NCI-H345 treated with DMSO at 0.1 percent for 48 hours (cell line): ENCODE data around the gene BTD.

Experiments used
- DNase-seq: peaks from one replicate; lab custom pipeline; 2025; ENCODE audit not compliant: unreplicated experiment; lab: John Stamatoyannopoulos, UW

Gene BTD, protein sequence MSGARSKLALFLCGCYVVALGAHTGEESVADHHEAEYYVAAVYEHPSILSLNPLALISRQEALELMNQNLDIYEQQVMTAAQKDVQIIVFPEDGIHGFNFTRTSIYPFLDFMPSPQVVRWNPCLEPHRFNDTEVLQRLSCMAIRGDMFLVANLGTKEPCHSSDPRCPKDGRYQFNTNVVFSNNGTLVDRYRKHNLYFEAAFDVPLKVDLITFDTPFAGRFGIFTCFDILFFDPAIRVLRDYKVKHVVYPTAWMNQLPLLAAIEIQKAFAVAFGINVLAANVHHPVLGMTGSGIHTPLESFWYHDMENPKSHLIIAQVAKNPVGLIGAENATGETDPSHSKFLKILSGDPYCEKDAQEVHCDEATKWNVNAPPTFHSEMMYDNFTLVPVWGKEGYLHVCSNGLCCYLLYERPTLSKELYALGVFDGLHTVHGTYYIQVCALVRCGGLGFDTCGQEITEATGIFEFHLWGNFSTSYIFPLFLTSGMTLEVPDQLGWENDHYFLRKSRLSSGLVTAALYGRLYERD

DNA sequence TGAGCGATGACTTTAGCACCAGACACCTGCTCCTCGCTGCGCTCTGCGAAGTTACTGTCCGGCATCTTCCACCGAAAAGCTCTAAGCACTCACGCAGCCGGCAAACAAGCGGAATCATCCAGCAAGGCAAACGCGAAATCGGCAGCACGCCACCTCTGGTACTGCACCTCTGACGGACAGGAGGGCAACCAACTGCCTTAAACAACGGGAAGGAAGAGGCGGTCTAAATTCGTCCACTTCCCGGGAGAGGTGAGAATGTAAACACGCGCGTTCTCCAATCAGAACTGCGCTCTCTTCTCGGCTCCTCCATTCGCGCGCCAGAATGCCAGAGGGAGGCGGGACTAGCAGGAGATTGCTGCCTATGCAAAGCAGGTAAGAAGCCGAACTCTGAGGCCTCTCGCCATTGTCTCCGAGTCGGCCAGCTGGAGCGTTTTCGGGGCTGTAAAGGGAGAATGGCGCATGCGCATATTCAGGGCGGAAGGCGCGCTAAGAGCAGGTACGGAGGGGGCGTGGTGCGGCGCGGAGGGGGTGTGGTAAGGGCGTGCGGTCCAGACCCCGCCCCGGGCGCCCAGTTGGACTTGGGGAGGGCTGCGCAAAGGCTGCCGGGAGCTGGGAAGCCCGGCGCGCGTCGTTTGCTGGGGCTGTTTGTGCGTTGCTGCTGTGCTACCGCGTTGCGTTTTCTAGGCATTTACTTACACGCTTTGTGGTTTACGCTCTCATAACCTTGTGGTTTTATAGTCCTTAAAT lies at the start of gene BTD, which contains the start of gene HACL1:
BTD (plus strand) TSS at position 347 of the 747 bp plus-strand sequence. CDS start 33,695 bp downstream, outside the sequence.
HACL1 (minus strand) TSS at position 171 of the 747 bp plus-strand sequence; CDS start at position 65, 106 bp downstream.
- DNase-seq = no peak

DNA sequence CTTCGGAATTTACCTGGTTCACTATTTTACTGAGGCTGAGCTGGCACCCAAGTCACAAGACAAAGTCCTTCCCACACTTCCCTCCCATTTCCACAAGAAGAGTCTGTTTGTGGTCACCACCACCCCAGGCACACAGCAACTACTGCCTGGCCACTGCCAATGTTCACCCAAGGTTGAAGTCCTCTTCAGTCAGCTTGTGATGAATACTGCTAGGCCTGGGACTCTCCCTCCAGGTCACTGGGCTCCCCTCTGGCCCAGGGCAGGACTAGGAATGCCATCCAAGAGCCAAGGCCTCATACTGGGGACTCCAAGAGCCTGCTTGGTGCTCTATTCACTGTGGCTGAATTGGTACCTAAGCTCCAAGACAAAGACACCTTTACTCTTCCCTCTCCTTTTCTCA lies 49.6 kb upstream of the BTD start:
- DNase-seq = no peak

DNA sequence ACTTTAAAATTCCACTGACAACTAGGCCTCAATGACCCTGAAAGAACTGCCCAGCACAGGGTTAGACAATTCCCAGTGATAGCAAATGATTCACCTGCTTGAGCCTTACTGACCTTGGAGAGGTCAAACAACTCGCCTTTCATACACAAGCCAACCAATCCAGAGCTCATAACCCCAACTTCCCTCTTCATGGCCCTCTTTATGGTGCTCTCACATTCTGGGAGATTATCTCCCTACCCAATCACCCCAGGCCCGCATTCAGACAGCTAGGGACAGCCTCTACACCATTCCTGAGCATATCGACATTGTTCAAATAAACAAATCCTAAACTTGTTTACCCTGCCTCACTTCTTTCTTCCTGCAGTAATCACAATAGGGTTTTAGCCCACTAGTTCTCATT lies 47.8 kb upstream of the BTD start:
- DNase-seq = no peak

DNA sequence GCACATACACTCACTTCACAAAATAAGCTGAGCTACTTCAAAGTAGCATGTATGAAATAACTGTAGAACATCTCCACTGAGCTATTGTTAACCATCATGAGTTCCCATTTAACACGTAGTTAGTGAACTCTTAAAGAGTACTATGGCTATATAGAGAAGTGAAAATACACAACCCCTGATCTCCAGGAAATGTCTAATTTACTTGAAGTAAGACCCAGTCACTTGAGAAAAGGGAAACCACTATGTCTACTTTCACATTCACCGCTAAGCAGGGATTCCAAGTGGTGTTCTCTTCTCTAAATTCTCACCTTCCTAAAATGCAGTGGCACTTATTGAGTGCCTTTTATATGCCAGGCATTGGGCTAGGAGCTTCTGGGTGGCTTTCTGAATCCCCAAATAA lies 45.0 kb upstream of the BTD start:
- no peak for DNase-seq

DNA sequence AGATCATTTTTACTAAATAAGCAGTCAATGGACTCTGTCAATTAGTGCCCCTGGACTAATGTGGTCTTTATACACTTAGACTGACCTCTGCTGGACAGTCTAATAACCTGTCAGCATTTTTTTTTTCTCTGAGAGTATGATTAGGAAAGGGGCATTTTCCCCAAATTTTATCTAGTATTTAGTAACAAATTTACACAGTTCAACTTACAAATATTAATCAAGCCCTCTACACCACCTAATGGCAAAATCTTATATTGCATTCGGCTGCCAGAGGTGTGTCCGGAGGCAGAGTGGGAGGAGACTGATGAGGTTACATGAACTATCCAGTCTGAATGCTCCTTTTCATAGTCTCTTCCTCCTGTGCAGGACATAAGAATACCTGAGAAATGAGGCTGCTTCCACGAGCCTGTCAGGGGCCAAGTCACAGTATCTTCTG lies 44.0 kb upstream of the BTD start:
- DNase-seq = peak; percentile 4

DNA sequence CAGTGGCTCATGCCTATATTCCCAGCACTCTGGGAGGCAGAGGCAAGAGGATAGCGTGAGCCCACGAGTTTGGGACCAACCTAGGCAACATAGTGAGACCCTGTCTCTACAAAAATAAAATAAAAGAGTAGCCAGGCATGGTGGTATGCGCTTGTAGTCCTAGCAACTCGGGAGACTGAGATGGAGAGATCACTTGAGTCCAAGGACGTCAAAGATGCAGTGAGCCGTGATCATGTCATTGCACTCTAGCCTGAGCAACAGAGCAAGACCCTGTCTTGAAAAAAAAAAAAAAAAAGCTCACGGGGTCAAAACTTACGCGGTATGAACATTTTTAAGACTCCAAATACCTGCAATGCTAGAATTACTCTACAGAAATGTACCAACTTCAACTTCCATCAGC lies 43.0 kb upstream of the BTD start:
- DNase-seq = no peak

DNA sequence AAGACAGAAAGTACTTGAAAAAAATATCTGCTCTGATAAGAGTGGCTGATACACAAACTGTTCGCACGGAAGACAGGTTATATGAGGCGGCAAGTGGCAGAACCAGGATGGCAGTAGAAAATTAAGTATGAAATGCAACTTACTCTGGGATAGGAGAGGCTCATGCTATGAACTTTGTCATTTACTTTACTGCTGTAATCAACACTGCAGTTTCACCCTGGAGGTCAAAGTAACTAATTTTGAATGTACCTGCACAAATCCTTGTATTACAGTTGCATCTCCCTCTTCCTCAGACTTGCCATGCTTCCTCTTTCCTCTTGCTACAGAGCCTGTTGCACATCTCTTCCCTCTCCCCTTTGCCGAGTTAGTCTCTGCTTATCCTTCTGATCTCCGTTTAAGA lies 39.0 kb upstream of the BTD start:
- no peak for DNase-seq

DNA sequence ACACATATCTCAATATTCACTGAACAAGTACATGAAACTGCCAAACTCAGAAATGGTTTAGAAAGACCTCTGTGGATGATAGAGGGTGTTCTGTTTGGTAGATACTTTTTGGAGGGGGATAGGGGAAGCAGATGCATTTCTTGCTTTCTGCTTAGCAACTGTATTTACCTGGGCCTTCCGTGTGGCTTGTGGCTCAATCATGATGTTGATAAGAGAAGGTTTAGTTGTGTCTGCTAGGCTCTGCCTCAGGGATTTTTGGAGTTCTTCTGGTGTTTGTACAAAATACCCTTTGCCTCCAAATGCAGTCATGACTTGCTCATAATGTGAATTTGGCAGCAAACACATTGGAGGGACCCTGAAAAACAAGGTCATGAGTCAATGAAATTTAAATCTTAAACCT lies 38.4 kb upstream of the BTD start:
- DNase-seq = no peak

DNA sequence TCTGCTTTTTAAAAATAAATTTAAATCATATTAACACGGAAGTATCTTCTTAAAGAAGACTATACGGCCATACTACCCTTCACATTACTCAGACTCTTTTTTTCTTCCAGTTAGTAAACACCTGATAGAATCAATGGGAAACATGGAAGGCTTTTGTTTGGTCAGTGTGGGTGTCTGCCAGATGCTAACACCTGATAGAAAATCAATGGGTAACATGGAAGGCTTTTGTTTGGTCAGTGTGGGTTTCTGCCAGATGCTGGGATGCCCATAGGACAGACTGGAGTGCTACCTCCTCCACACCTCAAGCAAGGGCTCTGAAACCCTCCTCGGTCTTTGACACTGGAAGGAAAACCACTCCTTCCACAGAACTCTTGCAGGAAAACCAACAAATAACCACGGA lies 29.4 kb upstream of the BTD start:
- DNase-seq = no peak

DNA sequence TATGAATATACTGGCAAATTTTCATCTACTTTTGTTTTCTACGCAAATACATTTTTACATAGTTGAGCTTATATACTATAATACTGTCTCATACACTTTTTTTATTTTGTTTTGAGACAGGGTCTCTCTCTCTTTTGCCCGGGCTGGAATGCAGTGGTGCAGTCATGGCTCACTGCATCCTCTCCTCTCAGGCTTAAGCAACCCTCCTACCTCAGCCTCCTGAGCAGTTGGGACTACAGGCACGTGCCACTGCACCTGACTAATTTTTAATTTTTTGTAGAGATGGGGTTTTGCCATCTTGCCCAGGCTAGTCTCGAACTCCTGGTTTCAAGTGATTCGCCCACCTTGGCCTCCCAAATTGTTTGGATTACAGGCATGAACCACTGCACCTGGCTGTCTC lies 26.1 kb upstream of the BTD start:
- no peak for DNase-seq

DNA sequence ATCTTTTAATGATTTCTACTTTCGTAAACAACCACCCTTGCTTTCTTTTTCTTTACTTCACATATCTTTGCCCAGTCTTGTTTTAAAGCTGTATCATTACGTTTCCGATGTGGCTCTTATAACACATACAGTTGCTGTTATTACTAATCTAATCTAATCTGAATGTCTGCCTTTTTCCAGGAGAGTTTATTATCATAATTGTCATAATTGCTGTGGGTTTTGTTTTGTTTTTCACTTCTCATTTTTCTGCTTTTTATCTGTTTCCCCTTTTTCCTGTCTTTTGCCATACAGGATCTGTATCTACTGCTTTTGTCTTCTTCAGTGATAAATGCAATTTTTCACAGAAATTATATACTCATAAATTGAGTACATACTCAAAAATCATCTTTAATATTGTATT lies 25.1 kb upstream of the BTD start:
- DNase-seq = no peak

DNA sequence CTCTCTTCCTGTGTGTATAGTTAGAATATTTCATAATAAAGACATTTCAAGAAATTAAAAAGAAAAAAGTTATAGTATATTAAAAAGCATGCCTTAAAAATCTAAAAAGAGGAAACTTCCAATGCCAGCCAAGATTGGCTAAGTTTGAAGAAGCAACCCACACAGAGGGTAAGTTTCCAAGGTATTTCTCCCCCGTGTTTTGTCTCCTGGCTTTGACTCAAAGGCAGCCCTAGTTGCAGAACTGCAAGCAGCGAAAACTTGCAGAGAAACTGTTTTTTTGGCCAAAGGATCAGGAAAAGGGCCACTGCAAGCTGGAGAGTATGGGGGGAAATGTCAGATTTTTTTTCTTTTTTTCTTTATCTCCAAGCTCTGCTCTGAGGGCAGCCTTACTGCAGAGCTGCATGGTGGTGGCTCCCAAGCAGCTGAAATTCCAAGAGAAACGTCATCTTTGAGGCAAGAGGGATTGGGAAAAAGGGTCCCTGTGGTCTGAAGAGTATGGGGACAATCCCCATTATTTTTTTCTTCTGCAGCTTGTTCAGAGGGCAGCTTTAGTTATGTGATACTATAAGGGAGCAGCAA lies 23.2 kb upstream of the BTD start:
- no peak for DNase-seq

DNA sequence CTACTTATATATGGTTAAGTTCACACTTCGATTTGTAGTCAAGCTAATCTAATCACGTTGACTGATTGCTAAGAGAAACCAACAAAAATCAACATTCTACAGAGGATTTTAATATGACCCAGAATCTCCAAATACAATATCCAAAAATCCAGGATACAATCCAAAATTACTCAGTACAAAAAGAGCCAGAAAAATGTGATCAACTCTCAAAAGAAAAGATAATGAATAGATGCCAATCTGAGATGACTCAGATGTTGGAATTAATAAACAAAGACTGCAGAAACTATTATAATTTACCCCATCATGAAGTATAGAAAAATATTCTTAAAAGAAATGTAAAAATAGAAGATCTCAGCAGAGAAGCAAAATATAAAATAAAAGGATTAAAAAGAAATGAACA lies 22.5 kb upstream of the BTD start:
- DNase-seq = no peak

DNA sequence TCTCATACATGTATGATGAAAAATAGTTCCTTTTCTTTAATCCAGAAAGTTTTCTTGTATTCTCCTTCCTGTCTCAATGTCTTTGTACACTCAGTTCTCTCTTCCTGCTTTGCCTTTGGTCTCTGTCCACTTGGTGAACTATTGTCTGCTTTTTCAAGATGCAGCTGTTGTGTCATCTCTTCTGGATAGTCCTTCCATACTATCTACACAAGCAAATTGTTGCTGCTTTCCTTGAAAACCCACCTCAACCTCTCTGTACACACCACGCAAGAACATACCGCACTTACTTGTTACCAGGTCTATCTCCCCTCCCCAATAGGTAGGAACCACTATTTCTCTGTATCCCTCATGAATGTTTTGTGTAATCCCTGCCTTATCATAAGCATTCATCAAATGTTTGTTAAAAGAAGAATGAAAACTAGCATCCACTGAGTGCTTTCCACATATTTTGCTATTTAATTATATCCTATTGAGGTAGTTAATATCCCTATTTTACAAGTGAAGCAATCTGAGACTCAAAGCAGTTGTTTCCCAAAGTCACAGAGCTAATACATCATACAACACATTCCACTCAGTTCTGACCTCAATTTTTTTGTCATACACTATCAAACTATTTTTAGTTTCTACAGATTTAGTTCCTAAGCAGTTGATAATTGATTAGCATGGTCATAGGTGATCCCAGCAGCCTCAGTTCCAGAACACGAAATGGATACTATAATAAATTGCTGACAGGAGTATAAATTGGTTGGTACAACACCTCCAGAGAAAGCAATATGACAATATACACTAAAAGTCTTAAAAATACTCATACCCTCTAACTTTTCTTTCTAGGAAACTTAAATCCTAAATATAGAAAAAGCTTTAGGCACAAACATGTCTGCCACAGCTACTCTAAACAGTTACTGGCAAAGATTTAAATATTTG lies 19.8 kb upstream of the BTD start:
- DNase-seq = no peak

DNA sequence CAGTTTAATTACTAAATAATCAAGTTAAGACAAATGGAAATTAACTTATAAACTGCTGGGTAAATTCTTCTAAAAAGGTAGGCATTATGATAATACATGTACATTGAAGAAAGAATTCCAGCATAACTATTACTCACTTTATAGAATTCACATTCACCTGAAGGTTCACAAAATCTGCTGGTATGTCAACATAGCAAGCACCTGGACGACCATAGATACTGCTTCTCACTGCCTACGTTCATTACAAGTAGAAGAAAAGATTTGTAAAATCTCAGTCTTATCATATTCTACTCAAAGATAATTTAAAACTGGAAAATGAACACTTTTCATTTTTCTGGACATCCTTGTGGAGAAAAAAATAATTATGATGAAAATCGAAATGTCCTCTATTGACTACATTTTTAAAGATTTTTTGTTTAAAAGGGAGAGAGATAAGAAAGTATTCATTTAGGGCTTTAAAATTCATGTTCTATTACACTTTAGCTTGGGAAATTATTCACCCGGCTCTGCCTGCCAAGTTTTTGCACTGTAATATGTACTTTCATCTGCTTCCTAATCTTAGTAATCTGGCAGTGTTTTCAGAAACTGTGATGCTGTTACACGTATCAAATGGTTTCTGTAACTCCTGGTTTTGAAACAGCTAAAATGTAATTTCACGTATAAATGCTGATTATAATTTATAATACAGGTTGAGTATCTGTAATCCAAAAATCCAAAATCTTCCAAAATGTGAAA lies 16.3 kb upstream of the BTD start:
- DNase-seq = no peak

DNA sequence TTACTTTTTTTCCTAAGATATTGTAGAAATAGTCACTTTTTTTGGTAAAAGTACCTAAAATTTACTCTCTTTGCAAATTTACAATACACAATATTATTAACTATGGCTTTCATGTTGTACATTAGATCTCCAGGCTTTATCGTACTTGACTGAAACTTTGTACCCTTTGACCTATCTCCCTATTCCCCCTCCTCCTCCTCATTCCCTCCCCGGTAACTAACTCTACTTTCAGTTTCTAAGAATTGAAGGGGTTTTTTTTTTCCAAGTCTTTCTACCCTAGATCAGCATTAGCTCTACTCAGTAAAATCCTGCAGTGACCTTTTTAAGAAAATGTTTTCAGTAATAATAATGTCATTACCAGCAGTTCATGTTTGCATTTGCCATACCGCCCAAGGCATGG lies 10.3 kb upstream of the BTD start:
- no peak for DNase-seq

DNA sequence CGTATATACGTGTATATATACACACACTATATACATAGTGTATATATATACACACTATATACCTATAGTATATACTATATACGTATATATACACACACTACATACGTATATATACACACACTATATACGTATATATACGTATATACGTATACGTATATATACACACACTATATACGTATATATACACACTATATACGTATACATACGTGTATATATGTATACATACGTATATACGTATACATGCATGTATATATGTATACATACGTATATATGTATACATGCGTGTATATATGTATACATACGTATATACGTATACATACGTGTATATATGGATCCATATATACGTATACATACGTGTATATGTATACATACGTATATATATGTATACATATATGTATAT lies 9.6 kb upstream of the BTD start:
- no peak for DNase-seq

DNA sequence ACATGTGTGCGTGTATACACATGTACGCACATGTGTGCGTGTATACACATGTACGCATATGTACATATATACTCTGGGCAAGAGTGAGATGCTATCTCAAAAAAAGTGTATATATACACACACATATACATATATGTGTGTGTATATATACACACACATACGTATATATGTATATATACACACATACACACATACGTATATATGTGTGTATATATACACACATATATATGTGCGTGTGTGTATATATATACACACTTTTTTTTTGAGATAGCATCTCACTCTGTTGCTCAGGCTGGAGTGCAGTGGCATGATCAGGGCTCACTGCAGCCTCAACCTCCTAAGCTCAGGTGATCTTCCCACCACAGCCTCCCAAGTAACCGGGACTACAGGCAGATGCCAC lies 8.6 kb upstream of the BTD start:
- no peak for DNase-seq

DNA sequence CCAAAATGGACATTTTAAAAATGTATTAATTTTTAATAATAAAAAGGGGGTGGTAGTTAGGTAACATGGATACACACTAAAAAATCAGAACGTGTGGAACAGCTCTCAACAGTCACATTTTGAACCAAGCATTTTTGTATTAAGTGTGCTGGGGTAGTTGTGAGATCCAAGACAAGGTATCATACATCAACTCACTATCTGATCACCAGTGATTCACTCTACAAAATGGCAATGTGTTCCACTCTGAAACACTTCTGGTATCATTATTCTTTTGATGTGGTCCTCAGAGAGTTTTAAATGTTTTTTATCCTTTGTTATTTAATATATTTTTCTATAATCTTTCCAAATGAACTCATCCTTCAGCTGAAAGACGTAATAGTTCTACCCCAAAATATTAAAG lies 5.6 kb upstream of the BTD start:
- no peak for DNase-seq

DNA sequence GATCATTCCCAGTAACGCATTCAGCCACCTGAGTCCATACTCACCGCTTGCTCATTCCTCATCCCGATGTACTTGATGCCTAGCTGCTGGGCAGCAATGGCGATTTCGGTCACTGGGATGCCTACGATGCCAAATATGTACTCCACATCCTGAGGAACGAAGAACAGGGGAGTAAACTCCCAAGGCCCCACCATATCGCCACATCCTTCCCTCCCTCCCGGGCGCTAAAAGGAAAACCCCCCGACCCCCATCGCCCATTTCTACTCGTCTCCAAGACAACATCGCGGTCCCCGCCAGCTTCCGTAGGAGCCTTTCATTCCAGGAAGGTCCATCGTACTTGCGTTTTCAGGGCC lies 523 bp upstream of the BTD start:
- no peak for DNase-seq
